GM19328 (cell line): ENCODE results near the gene SCN2B.

Experiments
- ATAC-seq: cut with Tn5 transposase; IDR thresholded peaks from one replicate; pipeline ENCODE4 v1.9.1; 2021; ENCODE audit warnings: mild to moderate bottlenecking, moderate library complexity; ENCODE audit not compliant: unreplicated experiment

The SCN2B gene, protein sequence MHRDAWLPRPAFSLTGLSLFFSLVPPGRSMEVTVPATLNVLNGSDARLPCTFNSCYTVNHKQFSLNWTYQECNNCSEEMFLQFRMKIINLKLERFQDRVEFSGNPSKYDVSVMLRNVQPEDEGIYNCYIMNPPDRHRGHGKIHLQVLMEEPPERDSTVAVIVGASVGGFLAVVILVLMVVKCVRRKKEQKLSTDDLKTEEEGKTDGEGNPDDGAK

DNA sequence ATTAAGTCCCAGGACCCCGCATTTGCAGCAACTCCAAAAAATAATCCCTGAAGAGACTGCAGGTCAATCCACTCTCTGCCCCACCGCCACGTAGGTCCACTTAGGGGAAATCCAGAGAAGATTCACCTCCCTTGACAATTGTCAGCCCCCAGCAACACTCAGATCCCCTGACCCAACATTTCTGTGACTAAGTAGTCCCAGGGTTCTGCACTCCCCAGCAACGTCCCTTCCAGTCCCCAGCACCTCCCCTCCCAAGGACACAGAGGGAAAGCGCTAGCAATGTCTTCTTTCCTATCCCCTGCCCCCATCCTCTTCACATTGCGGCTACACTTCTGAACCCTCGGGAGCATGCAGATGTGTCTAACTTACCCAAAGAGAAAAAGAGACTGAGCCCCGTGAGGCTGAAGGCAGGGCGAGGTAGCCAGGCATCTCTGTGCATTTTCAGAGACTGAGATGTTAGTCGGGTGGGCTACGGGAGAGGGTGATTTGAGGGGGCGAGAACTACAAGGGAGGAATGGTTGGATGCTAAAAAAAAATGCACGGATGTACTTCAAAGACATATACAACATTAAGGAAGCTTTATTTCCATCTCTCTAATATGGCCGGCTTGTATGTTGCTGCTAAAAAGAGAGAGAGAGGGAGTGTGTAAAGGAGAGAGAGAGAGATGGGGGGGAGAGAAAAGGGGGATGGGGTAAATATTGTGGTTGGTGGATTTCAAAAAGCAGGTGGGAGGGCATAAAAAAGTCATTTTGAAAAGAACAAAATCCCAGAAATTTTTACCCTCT, at the start of gene SCN2B:
Gene SCN2B (minus strand): TSS at position 647 of the 785 bp plus-strand sequence. CDS start 208 bp downstream, at position 439.
- ATAC-seq = no peak

DNA sequence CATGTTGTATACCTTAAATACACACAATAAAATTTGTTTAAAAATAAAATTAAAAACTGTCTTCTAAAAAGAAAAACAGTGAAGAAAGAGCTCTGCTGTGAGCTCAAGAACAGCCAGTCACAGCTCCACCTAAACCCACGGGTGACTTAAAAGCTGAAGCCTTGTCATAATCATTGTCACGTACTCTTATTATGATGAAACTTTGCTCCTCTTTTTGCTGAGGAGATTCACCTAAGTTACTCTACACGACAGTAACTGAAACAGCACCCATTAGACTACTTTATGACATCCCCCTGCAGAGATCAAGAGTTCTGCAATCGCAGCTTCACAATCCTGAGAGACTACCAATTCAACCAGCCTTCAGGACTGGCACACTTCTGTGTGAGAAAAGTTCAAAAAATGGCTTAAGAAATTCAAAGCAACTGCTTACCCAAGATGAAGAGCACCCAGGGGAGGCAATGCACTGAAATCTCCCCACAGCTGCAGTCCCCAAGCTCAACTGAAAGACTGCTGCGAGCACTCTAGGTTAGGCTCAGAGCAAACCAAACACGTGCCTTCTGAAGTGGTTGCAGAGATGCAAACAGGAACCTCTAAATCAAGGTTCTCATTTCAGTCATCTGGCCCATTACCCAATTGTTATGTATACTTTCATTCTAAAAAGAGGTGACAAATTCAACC, 48.2 kb upstream of the SCN2B start, which contains the start of gene JAML:
Gene JAML (minus strand): TSS at position 501 of the 678 bp plus-strand sequence. CDS start 10,145 bp downstream, outside the sequence.
- no peak for ATAC-seq

DNA sequence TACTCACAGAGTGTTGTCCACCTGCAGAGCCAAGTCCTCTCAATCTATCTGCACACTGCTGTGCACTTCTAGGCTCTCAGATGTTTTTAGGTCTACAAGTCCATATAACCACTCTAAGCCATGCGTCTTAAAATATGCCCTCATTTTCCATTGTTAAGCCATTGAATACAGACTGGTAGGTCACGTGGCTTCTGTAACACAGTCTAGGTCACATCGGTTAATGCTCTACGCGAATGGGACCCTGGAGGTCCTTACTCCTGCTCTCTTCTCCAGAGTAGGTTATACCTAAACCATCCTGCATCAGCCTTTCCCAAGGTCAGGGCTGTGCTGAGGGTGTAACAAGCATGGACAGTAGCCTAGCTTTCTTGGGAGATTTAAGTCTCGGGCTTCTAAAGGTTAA, 47.6 kb upstream of the SCN2B start:
- no peak for ATAC-seq

DNA sequence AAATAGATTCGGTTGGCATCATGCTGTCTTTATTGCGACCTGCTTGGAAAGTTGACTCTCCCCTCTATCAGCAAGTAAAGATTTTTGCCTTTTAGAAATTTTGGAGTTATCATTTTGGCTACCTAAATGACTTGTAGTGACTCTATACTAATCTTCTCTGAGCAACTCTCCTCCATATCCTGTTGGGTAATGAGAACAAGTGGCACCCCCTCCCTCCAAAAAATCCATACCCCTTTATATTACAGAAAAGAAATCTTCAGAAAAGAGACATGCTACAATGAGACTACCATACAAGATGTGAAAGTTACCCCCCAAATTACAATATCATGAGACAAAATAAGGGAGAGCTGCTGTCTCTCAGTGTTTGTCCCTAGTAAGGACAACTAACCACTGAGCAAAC, 47.1 kb upstream of the SCN2B start:
- ATAC-seq = no peak

DNA sequence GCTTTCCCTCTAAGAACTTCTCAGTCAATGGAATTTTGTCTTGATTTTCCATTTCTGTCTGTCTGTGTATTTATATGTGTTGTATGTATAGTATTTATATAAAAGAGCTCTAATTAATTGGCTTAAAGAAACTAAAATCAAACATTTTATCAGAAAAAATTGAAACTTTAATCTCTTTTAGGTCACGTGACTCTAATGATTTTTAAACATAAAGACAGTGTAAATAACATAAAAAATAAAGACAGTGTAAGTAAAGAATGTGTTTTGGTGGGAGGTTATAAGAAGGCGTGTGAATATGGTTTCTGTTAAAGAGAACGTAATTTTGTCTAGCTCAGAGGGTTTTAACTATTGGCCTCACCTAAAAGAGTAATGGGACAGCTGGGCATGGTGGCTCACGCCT, 46.0 kb upstream of the SCN2B start:
- ATAC-seq = no peak

DNA sequence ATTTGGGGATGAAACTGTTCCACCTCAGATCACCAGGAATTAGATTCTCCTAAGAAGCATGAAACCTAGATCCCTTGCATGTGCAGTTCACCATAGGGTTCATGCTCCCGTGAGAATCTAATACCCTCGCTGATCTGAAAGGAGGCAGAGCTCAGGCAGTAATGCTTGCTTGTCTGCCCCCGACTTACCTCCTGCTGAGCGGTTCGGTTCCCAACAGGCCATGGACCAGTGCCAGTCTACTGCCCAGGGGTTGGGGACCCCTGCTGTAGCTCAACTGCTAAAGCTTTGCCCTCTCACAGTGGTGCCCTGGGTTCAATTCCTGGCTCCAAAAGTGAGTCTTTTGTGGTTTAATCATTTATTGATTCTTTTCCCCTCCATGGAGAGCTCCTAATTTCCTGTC, 45.0 kb upstream of the SCN2B start:
- no peak for ATAC-seq

DNA sequence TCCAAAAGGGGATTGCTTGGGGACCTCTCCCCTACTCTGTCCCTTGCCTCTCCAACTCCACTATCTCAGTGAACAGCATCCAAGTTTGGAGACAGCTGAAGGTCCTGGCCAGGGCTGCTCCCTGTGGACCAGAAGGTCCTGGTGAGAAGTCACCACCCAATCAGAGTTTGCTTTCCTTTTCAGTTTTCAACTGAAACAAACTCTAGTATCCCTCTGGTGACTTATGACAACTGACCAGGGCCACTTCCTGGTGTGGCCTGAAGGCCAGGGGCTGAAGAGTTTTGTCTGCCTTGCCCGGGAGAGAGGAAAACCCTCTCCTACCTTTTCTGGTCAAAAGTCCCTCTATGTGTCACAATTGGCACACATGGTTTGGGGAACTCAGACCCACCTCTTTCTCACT, 43.3 kb upstream of the SCN2B start:
- ATAC-seq = no peak

DNA sequence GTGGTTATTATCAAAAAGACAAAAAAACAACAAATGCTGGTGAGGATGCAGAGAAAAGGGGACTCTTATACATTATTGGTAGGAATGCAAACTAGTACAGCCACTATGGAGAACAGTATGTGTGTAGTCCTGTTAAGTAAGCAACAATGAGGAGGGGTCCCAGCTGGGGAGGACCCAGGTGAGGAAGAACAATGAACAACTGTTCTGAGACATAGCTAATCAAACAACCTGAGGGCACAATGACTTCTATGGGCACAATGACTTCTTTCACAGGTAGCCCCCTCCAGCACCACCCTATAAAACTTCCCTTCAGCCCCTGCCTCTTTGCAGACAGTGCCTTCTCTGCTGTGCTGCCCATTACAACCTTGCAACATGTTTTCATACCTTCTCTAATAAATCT, 42.8 kb upstream of the SCN2B start:
- ATAC-seq = no peak

DNA sequence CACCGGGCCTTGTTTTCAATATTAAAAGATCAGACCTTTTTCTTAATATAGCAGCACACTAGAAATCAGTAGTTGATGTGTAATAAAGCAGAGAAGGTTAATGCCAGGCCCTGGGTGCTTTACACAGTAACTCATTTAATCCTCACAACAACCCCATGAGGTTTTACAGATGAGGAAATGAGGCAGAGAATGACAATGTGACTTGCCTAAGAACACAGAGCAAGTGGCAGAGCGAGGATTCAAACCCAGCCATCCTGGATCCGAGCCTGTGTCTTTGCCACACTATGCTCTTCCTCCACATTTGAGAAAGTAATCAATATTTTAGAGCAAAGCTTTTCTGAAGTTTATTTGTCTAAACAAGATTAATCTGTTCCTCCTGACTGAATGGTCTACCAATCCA, 41.1 kb upstream of the SCN2B start:
- ATAC-seq = no peak

DNA sequence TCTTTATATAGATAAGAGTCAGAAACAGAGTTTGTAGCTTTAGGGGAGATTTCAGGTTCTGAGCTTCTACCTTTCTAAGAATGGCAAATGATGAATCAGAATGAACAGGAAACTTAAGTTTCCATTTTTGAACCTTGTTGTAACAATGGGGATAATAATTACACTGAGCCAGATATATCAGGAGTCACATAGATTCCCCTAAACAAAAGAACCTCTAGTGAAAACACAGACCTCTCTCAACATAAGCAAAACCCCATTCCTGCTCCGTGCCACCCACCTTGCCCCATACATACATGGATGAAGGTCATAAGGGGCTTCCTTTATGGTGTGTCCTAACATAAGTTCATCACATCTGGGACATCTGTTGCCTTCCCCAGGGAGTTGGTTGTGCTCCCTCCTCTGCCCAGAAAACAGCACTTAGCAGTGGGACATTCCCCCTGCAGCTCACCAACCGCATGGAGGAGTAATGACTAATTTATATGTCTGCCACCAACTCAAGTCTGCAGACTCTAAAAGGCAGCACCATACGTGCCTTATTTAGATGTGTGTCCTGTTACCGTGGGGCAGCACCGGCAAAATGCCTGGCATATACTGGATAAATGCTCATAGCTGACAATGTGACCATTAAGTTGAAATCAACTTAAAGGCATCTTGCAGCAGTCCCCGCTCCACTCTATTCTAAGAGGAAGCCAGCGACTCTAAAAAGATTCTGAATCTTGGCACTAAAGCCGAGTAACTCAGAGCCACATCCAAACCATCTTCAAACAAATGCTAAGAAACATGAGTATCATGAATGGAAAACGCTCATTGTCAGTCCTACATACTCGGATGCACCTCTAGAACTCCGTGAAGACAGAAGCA, 40.4 kb upstream of the SCN2B start:
- ATAC-seq = no peak

DNA sequence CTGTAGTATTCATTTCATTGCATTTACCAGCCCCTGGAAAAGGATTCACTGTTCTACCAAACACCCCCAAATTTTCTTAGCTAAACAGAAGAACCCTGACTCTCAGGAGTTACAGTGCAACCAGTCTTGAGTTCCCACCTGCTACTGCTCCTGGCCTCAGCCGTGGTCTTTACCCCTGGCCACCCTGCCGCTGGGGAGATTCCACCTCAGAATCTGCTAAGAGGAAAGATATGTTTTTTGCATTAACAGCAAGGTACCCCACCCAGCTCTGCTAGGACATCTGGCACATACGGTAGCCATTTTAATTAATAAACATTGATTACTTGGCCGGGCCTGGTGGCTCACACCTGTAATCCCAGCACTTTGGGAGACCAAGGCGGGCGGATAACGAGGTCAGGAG, 39.3 kb upstream of the SCN2B start:
- ATAC-seq = no peak

DNA sequence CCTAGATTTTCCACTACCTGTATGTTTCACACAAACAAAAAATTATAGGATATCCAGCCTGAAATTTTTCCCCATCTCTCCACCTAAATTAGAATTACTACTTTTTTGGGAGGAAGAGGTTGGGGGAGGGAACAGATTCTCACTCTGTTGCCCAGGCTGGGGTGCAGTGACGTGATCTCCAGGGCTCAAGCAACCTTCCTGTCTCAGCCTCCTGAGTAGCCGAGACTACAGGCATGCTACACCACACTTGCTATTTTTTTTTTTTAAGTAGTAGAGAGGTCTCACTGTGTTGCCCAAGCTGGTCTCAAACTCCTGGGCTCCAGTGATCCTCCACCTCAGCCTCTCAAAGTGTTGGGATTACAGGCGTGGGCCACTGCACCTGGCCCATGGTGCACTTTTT, 38.8 kb upstream of the SCN2B start:
- no peak for ATAC-seq

DNA sequence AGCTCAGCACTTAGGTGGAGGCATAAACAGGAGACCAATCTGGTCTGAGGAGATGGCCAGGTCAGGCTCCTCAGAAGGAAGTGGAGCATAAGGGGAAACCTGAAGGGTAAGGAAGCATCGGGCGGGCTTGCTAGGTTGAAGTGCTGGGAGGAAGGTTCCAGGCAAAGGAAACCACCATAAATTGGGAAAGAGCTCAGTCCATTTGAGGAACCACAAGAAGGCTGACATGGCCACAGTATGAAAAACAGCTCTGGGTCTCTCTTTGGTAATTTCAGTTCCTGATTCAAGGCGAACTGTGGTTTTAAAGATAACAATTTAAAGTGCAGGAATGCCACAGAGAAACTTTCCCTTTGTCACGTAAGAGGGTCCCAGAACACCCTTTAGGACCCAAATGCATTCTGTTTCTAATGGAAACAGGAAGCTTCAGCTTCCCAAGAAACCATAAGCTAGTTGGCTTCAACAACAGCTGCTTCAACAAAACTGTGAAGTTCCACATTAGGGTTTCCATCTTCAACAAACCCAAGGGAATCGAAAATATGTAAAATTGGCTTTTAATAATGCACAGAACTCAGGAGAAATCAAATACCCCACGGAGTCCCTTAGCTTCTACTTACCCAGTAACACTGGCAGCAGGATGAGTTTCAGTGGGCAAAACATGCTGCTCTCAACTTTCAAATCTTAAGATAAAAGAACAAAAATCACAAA, 37.9 kb upstream of the SCN2B start:
- no peak for ATAC-seq

DNA sequence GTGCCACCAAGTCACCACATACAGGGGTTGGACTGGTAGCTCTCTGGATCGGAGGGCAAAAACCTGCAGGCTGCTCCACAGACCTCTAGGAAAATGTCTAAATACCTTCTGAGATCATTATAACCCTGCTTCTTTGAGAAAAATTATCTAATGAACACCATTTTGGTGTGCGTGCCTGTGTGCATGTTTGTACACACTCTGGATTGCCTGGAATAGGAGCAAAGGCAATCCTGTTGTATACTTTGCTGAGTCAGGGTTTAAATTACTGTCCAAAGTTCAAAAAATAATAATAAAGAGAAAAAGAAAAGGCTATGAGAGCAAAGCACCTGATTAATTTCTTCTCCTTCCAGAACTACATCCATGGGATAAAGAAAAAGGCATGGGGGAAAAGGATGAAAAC, 37.3 kb upstream of the SCN2B start:
- no peak for ATAC-seq

DNA sequence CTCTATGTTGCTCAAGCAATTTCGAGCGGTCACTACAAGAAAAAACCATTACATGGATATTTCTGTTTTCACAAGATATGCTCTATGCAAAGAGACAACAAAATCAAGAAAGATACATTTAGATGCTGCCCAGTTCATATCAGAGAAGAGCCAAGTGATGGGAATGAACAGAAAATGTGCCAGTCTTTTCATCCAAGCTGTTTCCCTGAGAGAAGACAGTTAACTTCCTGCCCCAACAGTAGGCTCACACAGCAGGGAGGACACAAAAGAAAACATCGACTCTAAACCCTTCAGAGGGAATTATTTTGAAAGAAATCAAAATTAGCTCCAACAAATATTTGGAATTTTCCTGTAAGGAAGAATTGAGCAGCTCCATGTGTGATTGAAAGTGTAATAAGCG, 36.8 kb upstream of the SCN2B start:
- ATAC-seq = no peak

DNA sequence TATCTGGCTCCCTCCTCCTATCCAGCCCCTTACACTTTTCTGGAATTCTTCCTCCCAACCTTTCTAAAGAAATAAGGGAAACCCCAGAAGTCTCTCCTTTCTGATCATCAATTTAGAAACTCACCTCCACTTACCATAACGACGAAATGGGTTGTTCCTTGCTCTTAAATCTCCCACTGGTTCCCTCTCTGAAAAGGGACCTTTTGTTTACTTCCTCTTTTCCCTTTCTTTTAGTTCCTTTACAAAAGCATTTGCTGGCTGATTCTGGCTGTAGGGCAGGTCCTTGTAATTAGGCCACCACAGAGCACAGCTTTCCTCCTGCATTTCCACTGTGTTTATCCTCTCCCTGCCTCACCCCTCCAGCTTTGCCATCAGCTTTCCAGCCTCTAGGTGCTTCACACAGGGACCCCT, 36.3 kb upstream of the SCN2B start:
- ATAC-seq = no peak

DNA sequence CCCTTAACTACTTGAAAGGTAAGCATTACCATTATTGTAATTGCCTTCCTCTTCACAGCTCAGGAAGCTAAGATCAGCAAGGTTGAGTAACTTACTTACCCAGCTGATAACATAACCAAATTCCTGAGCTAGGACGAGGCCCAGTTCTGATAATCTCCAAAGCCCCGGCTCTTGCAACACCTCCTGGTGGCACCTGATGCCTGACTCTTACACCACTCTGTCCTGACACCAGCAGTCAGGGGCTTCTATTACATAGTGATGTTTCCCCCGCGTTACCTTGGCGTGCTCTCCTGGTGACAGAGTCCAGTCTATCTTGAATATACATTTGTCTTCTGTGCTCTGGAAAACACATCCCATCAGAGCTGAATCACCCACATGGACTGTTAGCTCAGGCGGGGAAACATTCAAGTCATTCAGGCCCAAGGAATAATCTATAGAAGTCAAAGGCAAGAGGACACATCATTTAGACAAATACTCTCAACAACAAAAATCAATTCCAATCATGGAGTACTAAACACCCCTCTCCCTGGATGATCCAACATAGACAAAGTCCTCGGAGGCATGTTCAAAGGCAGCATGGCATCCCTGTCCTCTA, 35.8 kb upstream of the SCN2B start:
- ATAC-seq = no peak

DNA sequence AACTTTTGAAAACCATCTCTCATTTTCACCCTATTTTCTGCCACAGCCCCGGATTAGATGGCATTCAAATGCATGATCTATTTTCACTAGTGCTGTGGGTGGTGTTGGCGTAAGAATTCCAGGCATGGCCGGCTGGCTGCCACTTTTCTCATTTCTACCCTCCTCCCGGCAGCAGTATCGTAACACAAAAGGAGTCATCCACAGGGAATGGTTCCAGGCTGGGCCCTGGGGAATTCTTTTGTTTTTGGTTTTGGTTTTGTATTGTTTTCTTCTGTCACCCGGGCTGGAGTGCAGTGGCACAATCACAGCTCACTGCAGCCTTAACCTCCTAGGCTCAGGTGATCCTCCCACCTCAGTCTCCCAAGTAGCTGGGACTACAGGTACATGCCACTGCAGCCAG, 34.6 kb upstream of the SCN2B start:
- no peak for ATAC-seq

DNA sequence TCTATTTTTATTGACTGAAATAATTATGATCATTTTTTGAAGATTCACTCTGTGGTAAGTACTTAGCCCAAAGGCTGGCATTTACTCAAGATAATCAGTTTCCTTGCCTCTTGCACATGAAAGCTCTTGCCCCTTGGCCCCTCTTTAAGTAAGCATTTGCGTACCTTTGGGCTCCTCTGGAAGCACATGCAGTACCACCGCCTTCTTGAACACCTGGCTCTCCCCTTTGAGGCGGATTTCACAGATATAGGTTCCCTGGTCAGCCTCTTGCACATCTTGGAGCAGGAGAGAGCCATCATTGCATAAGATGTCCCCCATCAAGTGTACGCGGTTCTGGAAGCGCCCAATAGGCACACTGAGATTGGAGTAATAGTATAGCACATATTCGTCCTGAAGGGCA, 33.9 kb upstream of the SCN2B start:
- no peak for ATAC-seq

DNA sequence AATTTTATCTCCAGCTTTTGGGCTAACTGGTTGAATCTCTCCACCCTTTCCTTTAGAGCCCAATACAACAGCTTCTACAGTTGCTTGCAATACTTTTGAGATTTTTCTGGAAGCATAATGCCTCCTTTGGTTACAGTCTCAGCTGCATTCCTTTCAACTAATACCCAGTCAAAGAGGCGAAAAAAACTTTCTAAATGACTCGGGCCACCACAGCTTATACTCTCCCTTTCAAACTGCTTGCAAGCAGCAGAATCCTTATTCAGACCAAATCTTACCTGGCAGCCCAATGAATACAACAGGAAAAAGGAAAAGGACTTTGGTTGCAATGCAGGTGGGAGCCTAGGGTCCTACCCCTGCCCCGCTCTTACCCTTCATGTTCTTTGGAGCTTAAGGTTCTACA, 32.6 kb upstream of the SCN2B start:
- no peak for ATAC-seq
